ENCODE results near the gene LIMCH1.

Gene LIMCH1

GRCh38 chr4:41533680-41534079 is 4.3 kb upstream of the LIMCH1 start:
- H2BK5ac ChIP-seq (ENCODE audit: low read length), result no peak overlapping the region
- H3K27me3 ChIP-seq (ENCODE audit: insufficient read depth, low read length, poor library complexity), result no peaks in the 10 kb centered on the region
- H2BK120ac ChIP-seq (ENCODE audit: low read depth, low read length), result no peak overlapping the region
- H3K36me3 ChIP-seq (ENCODE audit: control insufficient read depth, insufficient read depth, low read length), result no peaks in the 10 kb centered on the region
- H3K4me1 ChIP-seq (ENCODE audit: control insufficient read depth, low read depth, low read length), result no peaks in the 10 kb centered on the region
- H3K56ac ChIP-seq (ENCODE audit: low read length), result no peak overlapping the region
- no peak overlapping the region for H3K9ac ChIP-seq (ENCODE audit: low read length)
- no peak overlapping the region for H3K4me2 ChIP-seq (ENCODE audit: low read length)
- no peaks in the 10 kb centered on the region for H3K79me1 ChIP-seq (ENCODE audit: low read length)
- H3K23ac ChIP-seq (ENCODE audit: low read length), result no peak overlapping the region
- H3K18ac ChIP-seq (ENCODE audit: low read length), result no peak overlapping the region
- H3K4ac ChIP-seq (ENCODE audit: low read depth, low read length), result no peak overlapping the region
- no peak overlapping the region for H3K27ac ChIP-seq (ENCODE audit: low read depth, low read length)
- WGBS (ENCODE audit: extremely low coverage, insufficient coverage, low lambda C conversion rate), result no CpG with 5 or more reads among the region's 3 CpGs
- H4K5ac ChIP-seq (ENCODE audit: low read length), result no peak overlapping the region
- H3K4me3 ChIP-seq (ENCODE audit: low read length), result no peak overlapping the region
- no peak overlapping the region for H2BK15ac ChIP-seq (replicated peaks; ENCODE audit: low read depth)
- no peak overlapping the region for H2AK5ac ChIP-seq (ENCODE audit: low read length)
- no peak overlapping the region for H4K8ac ChIP-seq (ENCODE audit: low read depth, low read length)
- DNase-seq, result no peak
- no peaks in the 10 kb centered on the region for H3K79me2 ChIP-seq (ENCODE audit: control insufficient read depth, insufficient read depth, low read length)

- no peak overlapping the region for H3K4ac ChIP-seq (ENCODE audit: low read depth, low read length)
- H2BK120ac ChIP-seq (ENCODE audit: low read depth, low read length), result no peak overlapping the region
- no peaks in the 10 kb centered on the region for H3K4me1 ChIP-seq (ENCODE audit: control insufficient read depth, low read depth, low read length)
- H3K27me3 ChIP-seq (ENCODE audit: insufficient read depth, low read length, poor library complexity), result no peaks in the 10 kb centered on the region
- no peak for DNase-seq
- no peaks in the 10 kb centered on the region for H3K79me2 ChIP-seq (ENCODE audit: control insufficient read depth, insufficient read depth, low read length)
- H2AK5ac ChIP-seq (ENCODE audit: low read length), result no peak overlapping the region
- H3K23ac ChIP-seq (ENCODE audit: low read length), result no peak overlapping the region
- no peak overlapping the region for H4K8ac ChIP-seq (ENCODE audit: low read depth, low read length)
- H3K4me3 ChIP-seq (ENCODE audit: low read length), result no peak overlapping the region
- no peak overlapping the region for H3K27ac ChIP-seq (ENCODE audit: low read depth, low read length)
- no peak overlapping the region for H3K9ac ChIP-seq (ENCODE audit: low read length)
- no peak overlapping the region for H3K4me2 ChIP-seq (ENCODE audit: low read length)
- H3K56ac ChIP-seq (ENCODE audit: low read length), result no peak overlapping the region
- H2BK5ac ChIP-seq (ENCODE audit: low read length), result no peak overlapping the region
- H2BK15ac ChIP-seq (replicated peaks; ENCODE audit: low read depth), result no peak overlapping the region
- no peaks in the 10 kb centered on the region for H3K36me3 ChIP-seq (ENCODE audit: control insufficient read depth, insufficient read depth, low read length)
- H3K79me1 ChIP-seq (ENCODE audit: low read length), result no peaks in the 10 kb centered on the region
- no peak overlapping the region for H4K5ac ChIP-seq (ENCODE audit: low read length)
- no peak overlapping the region for H3K18ac ChIP-seq (ENCODE audit: low read length)
Measured at GRCh38 chr4:41534404-41534803, 3.6 kb upstream of the LIMCH1 start.

GRCh38 chr4:41535911-41536371 is 2.0 kb upstream of the LIMCH1 start:
- no peak overlapping the region for H3K4ac ChIP-seq (ENCODE audit: low read depth, low read length)
- no peak overlapping the region for H3K4me3 ChIP-seq (ENCODE audit: low read length)
- no peaks in the 10 kb centered on the region for H3K79me1 ChIP-seq (ENCODE audit: low read length)
- no peak overlapping the region for H3K9ac ChIP-seq (ENCODE audit: low read length)
- no peak overlapping the region for H2BK15ac ChIP-seq (replicated peaks; ENCODE audit: low read depth)
- no peak overlapping the region for H2AK5ac ChIP-seq (ENCODE audit: low read length)
- H3K18ac ChIP-seq (ENCODE audit: low read length), result no peak overlapping the region
- H3K79me2 ChIP-seq (ENCODE audit: control insufficient read depth, insufficient read depth, low read length), result no peaks in the 10 kb centered on the region
- no peak overlapping the region for H2BK5ac ChIP-seq (ENCODE audit: low read length)
- H4K8ac ChIP-seq (ENCODE audit: low read depth, low read length), result no peak overlapping the region
- WGBS (ENCODE audit: extremely low coverage, insufficient coverage, low lambda C conversion rate), result no CpG with 5 or more reads among the region's 6 CpGs
- H3K27me3 ChIP-seq (ENCODE audit: insufficient read depth, low read length, poor library complexity), result no peaks in the 10 kb centered on the region
- H3K4me1 ChIP-seq (ENCODE audit: control insufficient read depth, low read depth, low read length), result no peaks in the 10 kb centered on the region
- no peak overlapping the region for H3K56ac ChIP-seq (ENCODE audit: low read length)
- no peaks in the 10 kb centered on the region for H3K36me3 ChIP-seq (ENCODE audit: control insufficient read depth, insufficient read depth, low read length)
- DNase-seq, result no peak
- H2BK120ac ChIP-seq (ENCODE audit: low read depth, low read length), result no peak overlapping the region
- no peak overlapping the region for H3K23ac ChIP-seq (ENCODE audit: low read length)
- H4K5ac ChIP-seq (ENCODE audit: low read length), result no peak overlapping the region
- H3K4me2 ChIP-seq (ENCODE audit: low read length), result no peak overlapping the region
- H3K27ac ChIP-seq (ENCODE audit: low read depth, low read length), result no peak overlapping the region

DNA sequence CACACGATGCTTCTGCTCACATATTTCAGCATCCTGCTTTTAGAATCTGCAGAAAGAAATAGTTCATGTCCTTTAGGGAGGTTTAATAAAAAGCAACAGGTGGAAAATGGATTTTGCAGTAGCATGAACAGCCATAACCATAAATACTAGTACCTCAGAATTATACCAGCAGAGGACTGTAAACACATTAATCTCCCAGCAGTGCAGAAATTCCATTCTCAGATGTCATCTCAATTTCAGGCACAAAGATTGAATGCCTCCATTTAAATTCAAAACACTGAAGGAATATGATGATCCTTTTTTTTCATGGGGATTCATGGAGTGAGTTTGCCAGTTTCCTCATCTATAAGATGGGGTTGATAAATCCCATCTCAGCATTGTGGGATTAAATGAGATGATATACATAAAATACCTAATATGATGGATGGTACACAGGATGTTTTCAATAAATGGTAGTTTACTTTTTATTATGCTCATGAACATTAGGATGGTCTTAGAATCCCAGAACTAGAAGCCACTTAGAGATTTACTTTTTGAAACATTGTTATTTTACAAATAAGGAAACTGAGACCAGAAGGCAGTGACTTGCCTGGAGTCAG is 566 bp upstream of the LIMCH1 start:
- Histone ChIP-seq H2BK15ac (replicated peaks; ENCODE audit: low read depth) (no peak overlapping the region), H3K18ac (ENCODE audit: low read length) (no peak overlapping the region), H3K56ac (ENCODE audit: low read length) (no peak overlapping the region), H3K4me2 (ENCODE audit: low read length) (no peak overlapping the region), H2BK120ac (ENCODE audit: low read depth, low read length) (no peak overlapping the region), H3K36me3 (ENCODE audit: control insufficient read depth, insufficient read depth, low read length) (no peaks in the 10 kb centered on the region), H2AK5ac (ENCODE audit: low read length) (no peak overlapping the region), H3K79me1 (ENCODE audit: low read length) (no peaks in the 10 kb centered on the region), H3K4me1 (ENCODE audit: control insufficient read depth, low read depth, low read length) (no peaks in the 10 kb centered on the region), H3K23ac (ENCODE audit: low read length) (no peak overlapping the region), H3K79me2 (ENCODE audit: control insufficient read depth, insufficient read depth, low read length) (no peaks in the 10 kb centered on the region), H2BK5ac (ENCODE audit: low read length) (no peak overlapping the region), H3K4ac (ENCODE audit: low read depth, low read length) (no peak overlapping the region), H3K4me3 (ENCODE audit: low read length) (no peak overlapping the region), H3K9ac (ENCODE audit: low read length) (no peak overlapping the region), H3K27ac (ENCODE audit: low read depth, low read length) (no peak overlapping the region), H4K5ac (ENCODE audit: low read length) (no peak overlapping the region), H4K8ac (ENCODE audit: low read depth, low read length) (no peak overlapping the region), H3K27me3 (ENCODE audit: insufficient read depth, low read length, poor library complexity) (no peaks in the 10 kb centered on the region)
- no CpG with 5 or more reads among the region's 1 CpG for WGBS (ENCODE audit: extremely low coverage, insufficient coverage, low lambda C conversion rate)
- no peak for DNase-seq

GRCh38 chr4:41538887-41539498 is 1.0 kb downstream of the LIMCH1 start:
- no peak overlapping the region for H3K9ac ChIP-seq (ENCODE audit: low read length)
- H3K4me3 ChIP-seq (ENCODE audit: low read length), result no peak overlapping the region
- WGBS (ENCODE audit: extremely low coverage, insufficient coverage, low lambda C conversion rate), result no CpG with 5 or more reads among the region's 12 CpGs
- no peak overlapping the region for H3K4me2 ChIP-seq (ENCODE audit: low read length)
- no peaks in the 10 kb centered on the region for H3K4me1 ChIP-seq (ENCODE audit: control insufficient read depth, low read depth, low read length)
- no peak overlapping the region for H4K5ac ChIP-seq (ENCODE audit: low read length)
- H2AK5ac ChIP-seq (ENCODE audit: low read length), result no peak overlapping the region
- no peak overlapping the region for H3K4ac ChIP-seq (ENCODE audit: low read depth, low read length)
- no peak overlapping the region for H3K23ac ChIP-seq (ENCODE audit: low read length)
- DNase-seq, result no peak
- no peak overlapping the region for H3K27ac ChIP-seq (ENCODE audit: low read depth, low read length)
- H2BK15ac ChIP-seq (replicated peaks; ENCODE audit: low read depth), result no peak overlapping the region
- H3K36me3 ChIP-seq (ENCODE audit: control insufficient read depth, insufficient read depth, low read length), result no peaks in the 10 kb centered on the region
- no peaks in the 10 kb centered on the region for H3K79me1 ChIP-seq (ENCODE audit: low read length)
- H4K8ac ChIP-seq (ENCODE audit: low read depth, low read length), result no peak overlapping the region
- no peak overlapping the region for H3K18ac ChIP-seq (ENCODE audit: low read length)
- H3K56ac ChIP-seq (ENCODE audit: low read length), result no peak overlapping the region
- H2BK5ac ChIP-seq (ENCODE audit: low read length), result no peak overlapping the region
- H3K79me2 ChIP-seq (ENCODE audit: control insufficient read depth, insufficient read depth, low read length), result no peaks in the 10 kb centered on the region
- H3K27me3 ChIP-seq (ENCODE audit: insufficient read depth, low read length, poor library complexity), result no peaks in the 10 kb centered on the region
- H2BK120ac ChIP-seq (ENCODE audit: low read depth, low read length), result no peak overlapping the region

GRCh38 chr4:41539711-41540110 is 1.8 kb downstream of the LIMCH1 start:
- Histone ChIP-seq H3K36me3 (ENCODE audit: control insufficient read depth, insufficient read depth, low read length) (no peaks in the 10 kb centered on the region), H2BK120ac (ENCODE audit: low read depth, low read length) (no peak overlapping the region), H3K4ac (ENCODE audit: low read depth, low read length) (no peak overlapping the region), H2BK15ac (replicated peaks; ENCODE audit: low read depth) (no peak overlapping the region), H2BK5ac (ENCODE audit: low read length) (no peak overlapping the region), H4K5ac (ENCODE audit: low read length) (no peak overlapping the region), H3K27me3 (ENCODE audit: insufficient read depth, low read length, poor library complexity) (no peaks in the 10 kb centered on the region), H3K27ac (ENCODE audit: low read depth, low read length) (no peak overlapping the region), H3K4me3 (ENCODE audit: low read length) (no peak overlapping the region), H3K18ac (ENCODE audit: low read length) (no peak overlapping the region), H3K4me1 (ENCODE audit: control insufficient read depth, low read depth, low read length) (no peaks in the 10 kb centered on the region), H3K79me2 (ENCODE audit: control insufficient read depth, insufficient read depth, low read length) (no peaks in the 10 kb centered on the region), H3K79me1 (ENCODE audit: low read length) (no peaks in the 10 kb centered on the region), H3K4me2 (ENCODE audit: low read length) (no peak overlapping the region), H3K23ac (ENCODE audit: low read length) (no peak overlapping the region), H4K8ac (ENCODE audit: low read depth, low read length) (no peak overlapping the region), H3K56ac (ENCODE audit: low read length) (no peak overlapping the region), H3K9ac (ENCODE audit: low read length) (no peak overlapping the region), H2AK5ac (ENCODE audit: low read length) (no peak overlapping the region)
- no peak for DNase-seq

Measured in mesendoderm (in vitro differentiated cells).